Heart left ventricle (tissue), 16 donors: ENCODE results near the gene HOXD10. TPM values are rescaled to one million over a fixed set of nuclear protein-coding genes. Genes with fewer than 3 reads are reported as not detected.

Source experiments
- ATAC-seq, 4 donors: fragments of 200-7000 bp; cut with Tn5 transposase; one replicate each; pipeline ENCODE4 v1.9.1; 2020 to 2022; ENCODE audit warnings: moderate library complexity in 4 of 4, mild to moderate bottlenecking in 3 of 4, moderate number of reproducible peaks in 1 of 4
- DNase-seq, 5 donors: peaks; one replicate each; pipeline ENCODE4 v3.0.0-alpha.2; 2020
- H3K27ac ChIP-seq, 12 donors: fragments of 200-600 bp; sonication (generic) in 4 of 12; one replicate each; pipeline versions ENCODE4 v1.5.0 to v1.8.0; 2016 to 2022; ENCODE audit warnings: mild to moderate bottlenecking in 2 of 12
- H3K27me3 ChIP-seq, 9 donors: fragments of 200-600 bp; sonication (generic) in 2 of 9; one replicate each; pipeline versions ENCODE4 v1.5.1 to v1.8.0; 2016 to 2022; ENCODE audit warnings: mild to moderate bottlenecking in 3 of 9
- H3K36me3 ChIP-seq, 9 donors: fragments of 200-600 bp; sonication (generic) in 2 of 9; one replicate each; pipeline versions ENCODE4 v1.5.0 to v1.8.0; 2018 to 2022; ENCODE audit warnings: mild to moderate bottlenecking in 2 of 9
- H3K4me1 ChIP-seq, 12 donors: fragments of 200-600 bp; sonication (generic) in 4 of 12; one replicate each; pipeline versions ENCODE4 v1.5.0 to v1.8.0; 2016 to 2022; ENCODE audit warnings: mild to moderate bottlenecking in 3 of 12
- H3K4me3 ChIP-seq, 12 donors: fragments of 200-600 bp; sonication (generic) in 4 of 12; one replicate each; pipeline versions ENCODE4 v1.5.0 to v1.8.0; 2017 to 2022; ENCODE audit warnings: mild to moderate bottlenecking in 9 of 12, moderate library complexity in 4 of 12
- H3K9me3 ChIP-seq, 12 donors: fragments of 200-600 bp; sonication (generic) in 4 of 12; one replicate each; pipeline versions ENCODE4 v1.5.0 to v1.8.0; 2016 to 2022; ENCODE audit warnings: mild to moderate bottlenecking in 1 of 12
- POLR2A ChIP-seq, 2 donors: fragments of 450-650 bp; IDR thresholded peaks; one replicate each; pipeline ENCODE4 v1.6.1; 2017; ENCODE audit warnings: antibody characterized with exemption in 2 of 2, mild to moderate bottlenecking in 2 of 2, moderate library complexity in 2 of 2
- WGBS, 4 donors: extraction: QIAGEN DNeasy Blood & Tissue Kit in 2 of 4; methylation state at CpG; one replicate each; pipeline versions ENCODE4 v1.1.5 to v1.1.7; 2013 to 2018; 5-methylcytosine and 5-hydroxymethylcytosine counted together
- intact Hi-C, 10 donors: fragments of 100-400 bp; cut with DNase I; formaldehyde crosslinking; loops; one replicate each; pipeline versions ENCODE4 v1.11.1 to v1.14.2; 2022
- polyA plus RNA-seq, 2 donors: library from polyadenylated mRNA; stranded (reverse); fragments of 200-250 nt; gene quantifications; one replicate each; pipeline ENCODE4 v1.2.3, GENCODE V29; 2013
- total RNA-seq, 9 donors: library from RNA; depleted of rRNA in 2 of 9; stranded (reverse); fragments of >200 nt in 2 of 9; fragmentation: NEBNext Ultra II Directional in 3 of 9; extraction: Animal tissue kit (Norgen Biotek cat#: 25700) in 3 of 9; gene quantifications; one replicate each; pipeline versions ENCODE4 v1.1.0 to v1.2.4, GENCODE V29; 2016 to 2023
- TF ChIP-seq, protein P1 (sequence below), 12 donors: fragments of 200-600 bp; sonication (generic) in 4 of 12; IDR thresholded peaks; one replicate each; pipeline versions ENCODE4 v1.5.0 to v1.8.0; 2018 to 2022; ENCODE audit warnings: antibody characterized with exemption in 12 of 12, mild to moderate bottlenecking in 5 of 12
- donor health status: ischemic (EF 13 %, LVEDD 7.1; RV severe dilation, severe dysfunction).
- donor health status: healthy with polysubstance abuse.
- donor health status: DM: no; HTN: yes; CAD: no.
- donor health status: DM: no; HTN: no; CAD: no.
- donor health status: ischemic (EF 25% LVEDD 6.9; RV normal size, moderate dysfunction).
- donor health status: ischemic (EF 25% LVEDD 5.7; RV mildly dilated, moderate dysfunction).
- donor health status: healthy.
- donor health status: DM: yes; HTN: yes; CAD: no.
- donor health status: ischemic (EF 35%, LVEDD 5.7; RV mildly dilated, moderate dysfunction).
- donor health status: nonischemic (EF 11% LVEDD 7.7; RV severe dilation, severe dysfunction).
- donor health status: DM: yes; HTN: yes; CAD: no.
- donor health status: PGD.
- donor health status: ischemic (EF 29% LVEDD 5.4; RV normal size, mild dysfunction).
- donor health status: nonischemic (EF 23%, LVEDD 6.1; RV moderate dilation, normal function).

HOXD10 gene
- total and polyA plus RNA-seq, 11 donors, result 0.03 to 0.43 TPM; not detected in 9

DNA sequence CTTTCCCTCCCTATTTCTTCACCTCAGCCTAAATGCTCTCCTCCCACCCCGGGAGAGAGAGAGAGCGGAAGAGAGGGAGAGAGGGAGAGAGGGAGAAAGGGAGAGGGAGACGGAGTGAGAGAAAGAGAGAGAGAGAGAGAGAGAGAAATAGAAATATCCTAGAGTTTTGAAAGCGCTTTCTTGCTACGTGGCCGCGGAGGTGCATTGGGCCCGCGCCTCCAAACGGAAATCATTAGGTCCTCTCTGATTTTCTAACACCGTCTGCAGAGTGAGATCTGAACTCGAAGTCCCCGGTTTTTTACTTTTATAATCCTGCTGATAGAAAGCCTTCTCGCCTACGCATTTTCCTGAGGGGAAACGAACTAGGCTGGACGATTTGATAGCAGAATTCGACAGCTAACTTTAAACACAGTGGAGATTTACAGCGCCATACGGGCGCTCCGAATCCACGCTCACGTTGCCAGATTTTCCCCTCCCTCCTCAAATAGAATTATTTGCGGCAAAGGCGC lies 31.9 kb upstream of the HOXD10 start:
- intact Hi-C loops, result loop anchor here in 9 of 10 donors (5.0 to 10.0 kb wide), 6 partner anchors 82 to 717 kb away; partner anchors contain the start of gene LNPK (in 1 of the 9)
- Histone ChIP-seq H3K36me3 (no peaks in the 10 kb centered on the region), H3K27ac (peak overlapping the region in 1 of 12 donors; percentile 84), H3K9me3 (peaks cover 0 to 8% (median 0%) of the 10 kb centered on the region in 12 donors), H3K4me3 (no peak overlapping the region), H3K27me3 (peaks cover 91 to 99% (median 97%) of the 10 kb centered on the region in 9 donors), H3K4me1 (peaks cover 0 to 57% (median 19%) of the 10 kb centered on the region in 12 donors)
- ATAC-seq (no peak), DNase-seq (no peak)
- TF ChIP-seq, protein P1, sequence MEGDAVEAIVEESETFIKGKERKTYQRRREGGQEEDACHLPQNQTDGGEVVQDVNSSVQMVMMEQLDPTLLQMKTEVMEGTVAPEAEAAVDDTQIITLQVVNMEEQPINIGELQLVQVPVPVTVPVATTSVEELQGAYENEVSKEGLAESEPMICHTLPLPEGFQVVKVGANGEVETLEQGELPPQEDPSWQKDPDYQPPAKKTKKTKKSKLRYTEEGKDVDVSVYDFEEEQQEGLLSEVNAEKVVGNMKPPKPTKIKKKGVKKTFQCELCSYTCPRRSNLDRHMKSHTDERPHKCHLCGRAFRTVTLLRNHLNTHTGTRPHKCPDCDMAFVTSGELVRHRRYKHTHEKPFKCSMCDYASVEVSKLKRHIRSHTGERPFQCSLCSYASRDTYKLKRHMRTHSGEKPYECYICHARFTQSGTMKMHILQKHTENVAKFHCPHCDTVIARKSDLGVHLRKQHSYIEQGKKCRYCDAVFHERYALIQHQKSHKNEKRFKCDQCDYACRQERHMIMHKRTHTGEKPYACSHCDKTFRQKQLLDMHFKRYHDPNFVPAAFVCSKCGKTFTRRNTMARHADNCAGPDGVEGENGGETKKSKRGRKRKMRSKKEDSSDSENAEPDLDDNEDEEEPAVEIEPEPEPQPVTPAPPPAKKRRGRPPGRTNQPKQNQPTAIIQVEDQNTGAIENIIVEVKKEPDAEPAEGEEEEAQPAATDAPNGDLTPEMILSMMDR (IDR thresholded peaks at IDR 0.05), result no peak
- no peak for TF ChIP-seq POLR2A (IDR thresholded peaks at IDR 0.05)
- 3 to 6% (median 5%) methylated on average over 26 of the region's 26 CpGs for WGBS, 4 donors

DNA sequence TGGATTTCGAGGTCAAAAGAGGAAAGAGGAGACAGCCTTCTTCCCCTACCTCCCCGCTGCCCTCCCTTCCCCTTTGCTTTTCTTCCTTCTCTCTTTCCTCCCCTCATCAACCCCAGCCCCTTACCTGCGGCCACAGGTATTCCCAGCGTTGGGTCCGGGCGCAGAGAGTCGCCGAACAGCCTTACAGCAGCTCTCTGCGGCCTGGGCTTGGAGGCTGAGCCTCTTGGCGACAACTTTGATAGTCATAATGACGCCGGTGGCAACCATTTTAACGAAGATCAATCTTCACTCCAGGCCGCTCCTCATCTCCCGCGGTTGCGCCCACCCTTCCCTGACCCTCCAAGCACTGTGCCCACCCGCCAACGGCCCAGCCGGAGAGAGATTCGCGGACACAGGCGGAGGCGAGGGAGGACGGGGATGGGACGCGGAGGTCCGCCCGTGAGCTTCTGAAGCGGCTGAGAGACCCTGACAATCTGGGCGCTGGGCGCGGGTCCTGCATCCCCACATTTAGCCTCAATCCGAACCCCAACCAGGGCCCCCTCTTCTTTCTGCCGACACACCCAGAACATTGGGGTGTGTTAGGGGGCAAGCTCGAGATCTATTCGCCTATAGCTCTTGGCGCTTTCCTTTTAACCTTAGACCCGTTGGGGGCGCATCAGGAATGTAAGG lies 31.3 kb upstream of the HOXD10 start:
- no peak for TF ChIP-seq POLR2A (IDR thresholded peaks at IDR 0.05)
- TF ChIP-seq, protein P1 (IDR thresholded peaks at IDR 0.05), result no peak
- no peak for ATAC-seq
- H3K36me3 ChIP-seq, result no peaks in the 10 kb centered on the region
- WGBS, 4 donors, result 4 to 6% (median 5%) methylated on average over 40 of the region's 40 CpGs
- peak overlapping the region in 1 of 12 donors; percentile 84 for H3K27ac ChIP-seq
- no peak overlapping the region for H3K4me3 ChIP-seq
- peaks cover 92 to 100% (median 99%) of the 10 kb centered on the region in 9 donors for H3K27me3 ChIP-seq
- peaks cover 0 to 51% (median 17%) of the 10 kb centered on the region in 12 donors for H3K4me1 ChIP-seq
- H3K9me3 ChIP-seq, result peaks cover 0 to 8% (median 0%) of the 10 kb centered on the region in 12 donors
- intact Hi-C loops, result loop anchor here in 8 of 10 donors (5.0 to 10.0 kb wide), 5 partner anchors 398 to 718 kb away; no protein-coding TSS in a partner anchor
- no peak for DNase-seq

DNA sequence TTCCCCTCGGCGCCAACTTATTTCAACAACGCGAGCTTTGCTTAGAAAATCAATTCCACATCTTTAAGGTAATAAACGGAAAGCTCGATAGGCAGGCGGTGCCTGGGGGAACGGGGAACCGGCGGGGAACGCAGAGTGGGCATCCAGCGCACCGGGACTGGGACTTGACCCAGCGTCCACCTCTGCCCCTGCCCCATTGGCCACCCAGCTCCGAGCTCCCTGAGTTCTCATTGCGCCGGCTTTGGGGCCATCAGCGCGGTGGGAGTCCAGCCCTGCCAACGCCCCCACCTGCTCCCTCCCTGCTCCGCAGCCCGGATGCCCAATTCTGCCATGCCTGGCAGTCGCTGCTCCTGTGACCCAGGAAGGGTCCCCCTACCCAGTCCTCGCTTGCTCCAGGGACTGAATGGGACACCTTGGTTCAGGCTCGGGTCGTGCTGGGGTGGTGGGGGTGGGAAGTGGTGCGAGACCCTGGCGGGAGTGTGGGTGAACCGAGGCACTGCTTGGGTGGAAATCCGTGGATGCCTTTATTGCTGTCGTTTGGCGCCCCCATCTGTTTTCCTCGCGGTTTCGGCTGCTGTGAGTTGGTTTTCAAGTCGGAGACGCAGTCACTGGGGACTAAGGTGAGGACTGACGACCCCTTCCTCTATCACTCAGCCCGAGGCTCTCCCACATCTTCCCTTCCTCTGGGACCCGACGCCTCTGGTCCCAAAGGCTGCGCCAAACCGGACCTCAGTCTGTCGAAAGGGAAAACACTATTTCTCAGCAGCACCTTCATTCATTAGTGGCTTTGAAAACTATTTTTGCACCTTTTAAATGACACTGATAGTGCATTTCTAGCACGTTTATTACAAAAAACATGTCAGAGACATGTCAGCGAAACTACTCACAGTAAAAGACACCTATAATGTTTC lies 30.5 kb upstream of the HOXD10 start:
- ATAC-seq (peak in 3 of 4 donors; percentile 38 to 63 (median 40)), DNase-seq (peak in 1 of 5 donors; percentile 69)
- 2 to 4% (median 3%) methylated on average over 39 to 46 of the region's 46 CpGs for WGBS, 4 donors
- peaks cover 0 to 8% (median 0%) of the 10 kb centered on the region in 12 donors for H3K9me3 ChIP-seq
- intact Hi-C loops, result loop anchor here (1.0 to 10.0 kb wide), 7 partner anchors 396 to 719 kb away; no protein-coding TSS in a partner anchor
- H3K4me1 ChIP-seq, result peaks cover 0 to 45% (median 15%) of the 10 kb centered on the region in 12 donors
- H3K27ac ChIP-seq, result peak overlapping the region in 1 of 12 donors; percentile 84
- no peak for TF ChIP-seq POLR2A (IDR thresholded peaks at IDR 0.05)
- TF ChIP-seq, protein P1 (IDR thresholded peaks at IDR 0.05), result peak in 11 of 12 donors; percentile 14 to 57 (median 44)
- H3K4me3 ChIP-seq, result peak overlapping the region in 1 of 12 donors; percentile 5
- H3K36me3 ChIP-seq, result no peaks in the 10 kb centered on the region
- H3K27me3 ChIP-seq, result peaks cover 90 to 100% (median 99%) of the 10 kb centered on the region in 9 donors
